HG03103 (cell line): Measurements from ENCODE around the gene TMEM40.
"Not testable (repeated sequence)": the region's sequence is repeated elsewhere in the genome, so short reads cannot be mapped to it uniquely, and the experiment has no call there.

ENCODE experiments used
- ATAC-seq: cut with Tn5 transposase; IDR thresholded peaks from one replicate; pipeline ENCODE4 v1.9.1; 2021; ENCODE audit warnings: low read depth; ENCODE audit not compliant: unreplicated experiment

Gene TMEM40

DNA sequence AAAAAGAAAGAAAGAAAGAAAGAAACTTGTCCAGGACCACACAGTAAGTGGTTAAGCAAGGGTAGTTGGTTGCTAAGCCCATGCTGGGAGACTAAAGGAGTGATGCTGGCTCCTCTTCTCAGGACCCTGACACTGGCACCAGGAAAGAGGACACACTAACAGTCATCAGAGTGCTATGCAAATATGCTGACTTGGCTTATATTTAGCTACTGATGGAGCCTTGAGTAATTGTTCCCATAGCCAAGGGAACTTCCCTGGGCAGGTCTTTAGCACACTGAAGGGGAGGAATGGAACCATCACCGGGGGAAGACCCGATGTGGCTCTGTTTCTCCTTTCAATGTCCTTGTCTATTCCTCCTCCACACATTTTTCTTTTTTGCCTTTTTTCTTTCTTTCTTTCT lies 6.2 kb downstream of the TMEM40 start:
- ATAC-seq = no peak

DNA sequence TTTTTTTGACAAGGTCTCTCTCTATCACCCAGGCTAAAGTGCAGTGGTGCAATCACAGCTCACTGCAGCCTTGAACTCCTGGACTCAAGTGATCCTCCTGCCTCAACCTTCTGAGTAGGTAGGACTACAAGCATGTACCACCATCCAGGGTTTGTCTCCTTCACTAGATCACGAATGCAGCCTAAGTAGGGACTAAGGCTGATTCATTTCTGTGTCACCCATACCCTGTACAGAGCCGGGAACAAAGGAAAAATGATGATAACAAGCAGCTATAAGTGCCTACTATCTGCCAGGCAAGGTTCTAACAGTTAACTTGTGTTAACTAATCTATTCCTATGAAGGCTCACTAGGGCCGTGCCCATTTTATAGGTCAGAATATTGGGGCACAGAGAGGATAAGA lies 7.0 kb downstream of the TMEM40 start:
- ATAC-seq = no peak

DNA sequence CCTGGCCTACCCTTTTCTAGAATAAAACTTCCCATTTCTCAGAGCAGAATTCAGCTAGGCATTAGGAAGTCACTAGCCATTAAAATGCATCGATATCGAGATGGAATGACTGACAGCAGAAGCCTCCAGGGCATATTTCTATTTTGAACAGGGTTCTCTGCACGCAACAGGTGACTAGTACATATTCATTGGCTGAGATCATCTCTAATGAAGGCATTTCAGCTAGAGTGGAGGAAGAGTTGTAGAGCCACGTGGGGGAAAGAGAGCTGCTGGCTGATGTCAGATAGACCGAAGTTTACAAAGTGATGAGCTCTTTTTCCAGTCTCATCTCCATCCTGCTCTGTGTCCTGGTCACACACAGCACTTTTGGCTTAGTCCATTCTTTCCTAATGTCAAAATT lies 7.5 kb downstream of the TMEM40 start:
- no peak for ATAC-seq

GRCh38 chr3:12750658-12751071 lies 8.4 kb downstream of the TMEM40 start:
- no peak for ATAC-seq

DNA sequence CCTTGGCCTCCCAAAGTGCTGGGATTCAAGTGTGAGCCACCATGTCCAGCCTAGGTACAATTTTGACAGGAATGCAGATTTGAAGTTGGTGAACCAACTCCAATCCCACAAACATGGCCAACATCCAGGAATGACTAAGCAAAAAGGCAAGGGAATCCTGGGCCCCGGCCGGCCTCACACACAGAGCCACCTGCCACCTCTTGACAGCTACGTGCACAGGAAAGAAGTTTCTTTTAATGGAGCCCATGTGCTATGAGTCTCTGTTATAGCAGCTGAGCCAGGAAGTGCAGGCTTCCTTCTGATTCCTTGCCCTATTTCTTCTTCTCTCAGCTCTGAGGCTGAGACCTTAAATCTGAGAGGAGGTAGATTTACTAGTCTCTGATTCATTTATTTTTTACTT lies 8.8 kb downstream of the TMEM40 start:
- ATAC-seq = no peak

DNA sequence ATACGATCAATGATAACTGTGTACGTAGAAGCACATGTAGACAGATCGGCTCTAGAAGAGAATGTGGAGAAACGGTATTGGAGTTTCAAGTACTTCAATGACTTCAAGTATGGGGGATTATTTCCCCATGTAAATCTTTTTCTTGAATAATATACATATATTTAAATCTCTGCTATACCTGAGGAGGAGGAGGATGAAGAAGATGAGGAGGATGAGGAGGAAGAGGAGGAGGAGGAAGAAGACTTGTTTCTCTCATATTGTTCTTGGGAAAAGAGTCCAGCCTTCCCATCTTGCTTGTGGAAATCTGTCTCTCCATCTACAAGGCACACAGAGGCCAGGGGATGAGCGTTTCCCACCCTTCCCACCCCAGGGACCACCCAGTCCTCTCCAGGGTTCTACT lies 10.6 kb downstream of the TMEM40 start:
- no peak for ATAC-seq

- no peak for ATAC-seq
These were observed 12.6 kb downstream of the TMEM40 start for GRCh38 chr3:12746419-12746818.

- ATAC-seq = no peak
These were observed 14.7 kb downstream of the TMEM40 start for GRCh38 chr3:12744326-12744725.

- ATAC-seq = no peak
These were observed 15.5 kb downstream of the TMEM40 start for GRCh38 chr3:12743583-12743982.

DNA sequence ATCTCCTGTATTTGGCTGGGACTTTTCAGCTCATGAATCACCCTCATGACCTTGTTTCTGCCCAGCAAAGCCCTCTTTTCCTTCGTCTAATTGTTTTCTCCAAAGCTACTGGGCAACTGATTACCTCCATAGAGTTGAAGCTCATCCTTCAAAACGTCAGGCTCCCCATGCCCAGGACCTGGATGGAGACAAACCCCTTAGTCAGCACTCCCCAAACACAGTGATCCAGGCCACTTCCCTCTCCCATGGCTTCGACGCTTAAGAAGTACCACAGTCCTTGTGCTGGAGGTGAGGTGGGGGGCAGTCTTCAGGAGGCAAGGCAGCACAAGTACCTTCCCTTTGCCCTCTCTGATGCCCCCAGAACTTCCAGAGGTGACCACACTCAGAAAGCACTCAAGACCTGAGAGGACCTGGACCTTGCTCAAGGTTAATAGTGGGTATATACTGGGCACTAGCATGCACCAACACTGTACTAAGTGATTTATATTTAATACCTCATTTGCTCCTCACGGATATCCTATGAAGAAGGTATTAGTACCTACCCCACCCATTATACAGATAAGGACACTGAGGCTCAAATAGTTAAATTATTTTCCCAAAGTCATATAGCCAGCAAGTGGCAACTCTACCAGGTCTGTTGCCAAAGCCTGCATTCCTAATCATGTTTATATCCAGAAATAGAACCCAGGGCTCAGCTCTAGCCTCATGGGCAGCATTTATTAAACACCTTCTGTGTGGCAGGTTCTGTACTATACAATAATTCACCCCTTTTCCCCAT lies 16.5 kb downstream of the TMEM40 start:
- no peak for ATAC-seq

- no peak for ATAC-seq
These were observed 17.9 kb downstream of the TMEM40 start for GRCh38 chr3:12741209-12741608.

- no peak for ATAC-seq
These were observed 21.2 kb downstream of the TMEM40 start for GRCh38 chr3:12737833-12738232.

DNA sequence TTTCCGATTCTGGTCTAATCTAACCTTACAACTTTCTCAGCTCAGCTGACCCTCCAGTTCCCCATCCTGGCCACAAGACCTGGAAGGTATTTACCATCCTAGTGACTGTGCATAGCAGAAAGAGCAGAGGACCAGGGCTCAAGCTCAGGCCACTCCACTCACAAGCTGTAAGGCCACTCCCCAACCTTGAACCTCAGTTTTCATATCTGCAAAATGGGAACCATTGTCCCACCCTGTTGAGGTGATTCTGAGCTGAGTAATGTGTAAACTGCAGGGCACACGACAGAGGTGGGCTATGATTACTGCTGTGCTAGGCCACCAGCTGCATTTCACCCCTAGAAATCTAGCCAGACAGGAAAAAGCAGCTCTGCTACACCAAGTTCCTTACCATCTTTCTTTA lies 21.7 kb downstream of the TMEM40 start:
- no peak for ATAC-seq

DNA sequence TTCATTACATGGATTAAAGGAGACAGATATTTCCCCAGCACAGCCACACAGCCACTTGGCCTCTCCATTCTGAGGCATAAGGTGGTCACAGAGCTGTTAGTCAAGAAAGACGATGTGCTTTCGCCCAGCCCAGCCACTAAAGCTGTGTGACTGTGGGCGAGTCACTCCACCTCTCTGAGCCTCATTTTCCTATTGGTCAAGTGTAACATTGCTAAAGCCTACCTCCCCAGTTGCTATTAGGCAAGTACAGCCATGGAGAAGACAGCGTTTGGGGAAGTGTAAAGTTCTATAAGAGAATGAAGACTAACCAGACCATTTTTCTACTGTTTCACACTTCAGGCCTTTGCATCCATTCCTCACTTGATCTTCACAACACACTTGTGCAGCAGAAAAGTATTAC lies 24.1 kb downstream of the TMEM40 start:
- ATAC-seq = no peak

GRCh38 chr3:12733566-12733965 lies 25.5 kb downstream of the TMEM40 start:
- no peak for ATAC-seq

DNA sequence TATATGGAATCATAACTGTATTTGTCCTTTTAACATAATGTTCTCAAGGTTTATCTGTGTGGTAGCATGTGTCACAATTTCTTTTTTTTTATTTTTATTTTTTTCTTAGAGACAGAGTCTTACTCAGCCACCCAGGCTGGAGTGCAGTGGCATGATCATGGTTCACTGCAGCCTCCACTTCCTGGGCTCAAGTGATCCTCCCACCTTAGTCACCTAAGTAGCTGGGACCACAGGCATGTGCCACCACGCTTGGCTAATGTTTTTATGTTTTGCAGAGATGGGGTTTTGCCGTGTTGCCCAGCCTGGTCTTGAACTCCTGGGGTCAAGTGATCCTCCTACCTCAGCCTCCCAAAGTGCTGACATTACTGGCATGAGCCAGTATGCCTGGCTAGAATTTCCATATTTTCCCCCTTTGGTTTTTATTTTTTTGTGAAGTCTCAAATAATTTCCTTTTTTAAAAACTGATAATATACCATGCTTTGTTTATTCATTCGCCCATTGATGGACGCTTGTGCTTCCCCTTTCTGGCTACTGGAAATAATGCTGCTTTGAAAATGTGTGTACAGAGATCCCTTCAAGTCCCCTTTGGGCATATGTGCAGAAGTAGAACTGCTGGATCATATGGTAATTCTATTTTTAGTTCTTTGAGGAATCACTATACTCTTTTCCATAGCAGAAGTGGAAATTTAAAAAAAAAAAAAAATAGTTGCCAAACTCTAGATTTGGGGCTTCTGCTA lies 28.4 kb downstream of the TMEM40 start:
- no peak for ATAC-seq

GRCh38 chr3:12729051-12729651 lies 29.9 kb downstream of the TMEM40 start:
- ATAC-seq = no peak

GRCh38 chr3:12727937-12728336 lies 31.1 kb downstream of the TMEM40 start:
- no peak for ATAC-seq

- ATAC-seq = no peak
These were observed 31.6 kb downstream of the TMEM40 start for GRCh38 chr3:12727481-12727880.

DNA sequence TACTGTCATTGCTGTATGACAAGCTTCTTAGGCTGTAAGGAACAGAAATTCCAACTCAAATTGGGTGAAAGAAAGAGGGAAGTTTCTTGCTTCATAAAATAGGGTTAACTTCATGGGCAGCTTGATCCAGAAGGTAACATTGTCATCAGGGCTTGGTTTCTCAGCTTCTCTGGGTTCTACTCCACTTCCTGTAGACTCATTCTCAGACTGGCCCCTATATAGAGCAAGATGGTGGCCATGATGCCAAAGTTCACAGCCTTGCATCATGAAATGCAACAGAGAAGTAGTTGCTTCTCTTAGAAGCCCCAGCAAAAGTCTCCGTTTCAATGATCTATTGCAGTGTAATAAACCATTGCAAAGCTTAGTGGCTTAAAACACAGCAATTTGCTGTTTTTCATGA lies 33.6 kb downstream of the TMEM40 start:
- ATAC-seq = no peak

GRCh38 chr3:12724794-12725193 lies 34.3 kb downstream of the TMEM40 start:
- ATAC-seq = no peak

DNA sequence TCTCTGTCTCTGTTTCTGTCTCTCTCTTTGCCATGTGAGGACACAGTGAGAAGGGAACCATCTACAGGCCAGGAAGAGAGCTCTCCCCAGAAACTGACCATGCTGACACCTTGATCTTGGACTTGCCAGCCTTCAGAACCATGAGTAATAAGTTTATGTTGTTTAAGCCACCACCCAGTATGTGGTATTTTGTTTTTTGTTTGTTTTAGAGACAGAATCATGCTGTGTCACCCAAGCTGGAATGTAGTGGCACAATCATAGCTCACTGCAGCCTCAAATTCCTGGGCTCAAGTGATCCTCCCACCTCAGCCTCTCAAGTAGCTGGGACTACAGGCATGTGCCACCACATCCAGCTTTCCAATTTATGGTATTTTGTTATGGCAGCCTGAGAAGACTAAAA lies 35.7 kb downstream of the TMEM40 start:
- not testable (repeated sequence) for ATAC-seq
